Measurements from ENCODE around the gene PSMD5. TPM values are rescaled to one million over a fixed set of nuclear protein-coding genes. Genes with fewer than 3 reads are reported as not detected.

The PSMD5 gene
- total RNA-seq, 1 experiment from 2014 or later: 86.4 TPM

DNA sequence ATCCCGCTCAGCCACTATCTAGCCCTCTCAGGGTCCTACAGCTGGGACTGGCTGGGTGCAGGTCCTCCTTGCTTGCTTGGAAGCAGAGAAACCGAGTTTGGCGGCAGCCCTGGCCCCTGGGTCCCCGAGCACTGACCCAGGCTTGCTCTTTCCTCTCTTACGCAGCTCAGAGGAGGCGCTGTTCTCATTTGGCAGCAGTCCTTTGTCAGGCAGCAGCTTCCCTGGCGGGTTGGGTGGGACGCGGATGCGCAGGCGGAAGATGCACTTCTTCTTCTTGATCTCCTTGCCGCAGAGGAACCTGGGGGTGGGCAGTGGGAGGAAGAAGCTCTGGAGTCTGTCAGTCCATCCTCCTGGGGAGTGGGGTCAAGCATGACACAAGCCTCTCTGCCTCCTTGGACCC is 19.7 kb upstream of the PSMD5 start:
- POLR2A ChIA-PET (ENCODE audit: unreplicated experiment): no interaction called here
- H3K9me2 ChIP-seq (ENCODE audit: insufficient read depth): no peaks in the 10 kb centered on the region
- no TSS peak for BruUV-seq (replicated peaks)
- H3F3A ChIP-seq (ENCODE audit: insufficient read depth, low read depth): no peaks in the 10 kb centered on the region
- TF ChIP-seq EZH2 (IDR thresholded peaks at IDR 0.05; ENCODE audit: low read depth): no peak
- TF ChIP-seq, protein P1, sequence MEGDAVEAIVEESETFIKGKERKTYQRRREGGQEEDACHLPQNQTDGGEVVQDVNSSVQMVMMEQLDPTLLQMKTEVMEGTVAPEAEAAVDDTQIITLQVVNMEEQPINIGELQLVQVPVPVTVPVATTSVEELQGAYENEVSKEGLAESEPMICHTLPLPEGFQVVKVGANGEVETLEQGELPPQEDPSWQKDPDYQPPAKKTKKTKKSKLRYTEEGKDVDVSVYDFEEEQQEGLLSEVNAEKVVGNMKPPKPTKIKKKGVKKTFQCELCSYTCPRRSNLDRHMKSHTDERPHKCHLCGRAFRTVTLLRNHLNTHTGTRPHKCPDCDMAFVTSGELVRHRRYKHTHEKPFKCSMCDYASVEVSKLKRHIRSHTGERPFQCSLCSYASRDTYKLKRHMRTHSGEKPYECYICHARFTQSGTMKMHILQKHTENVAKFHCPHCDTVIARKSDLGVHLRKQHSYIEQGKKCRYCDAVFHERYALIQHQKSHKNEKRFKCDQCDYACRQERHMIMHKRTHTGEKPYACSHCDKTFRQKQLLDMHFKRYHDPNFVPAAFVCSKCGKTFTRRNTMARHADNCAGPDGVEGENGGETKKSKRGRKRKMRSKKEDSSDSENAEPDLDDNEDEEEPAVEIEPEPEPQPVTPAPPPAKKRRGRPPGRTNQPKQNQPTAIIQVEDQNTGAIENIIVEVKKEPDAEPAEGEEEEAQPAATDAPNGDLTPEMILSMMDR (conservative IDR thresholded peaks at IDR 0.05): no peak
- no peaks in the 10 kb centered on the region for H3K9me3 ChIP-seq (ENCODE audit: insufficient read depth, low read depth)
- no peaks in the 10 kb centered on the region for H3K36me3 ChIP-seq (ENCODE audit: low read depth)
- intact Hi-C loops (cut with micrococcal nuclease; ENCODE audit: unreplicated experiment): no loop called here
- H3K79me2 ChIP-seq (ENCODE audit: low read depth): no peaks in the 10 kb centered on the region
- H3K4me1 ChIP-seq (replicated peaks; ENCODE audit: insufficient read depth): no peaks in the 10 kb centered on the region
- H3K27ac ChIP-seq: no peak overlapping the region
- H4K20me1 ChIP-seq (ENCODE audit: insufficient read depth): no peaks in the 10 kb centered on the region
- H2AFZ ChIP-seq: no peak overlapping the region
- H3K4me3 ChIP-seq: no peak overlapping the region
- no peak for DNase-seq
- no peak overlapping the region for H3K4me2 ChIP-seq
- CTCF ChIA-PET: no interaction called here
- H3K27me3 ChIP-seq (ENCODE audit: insufficient read depth, low read depth): no peaks in the 10 kb centered on the region

DNA sequence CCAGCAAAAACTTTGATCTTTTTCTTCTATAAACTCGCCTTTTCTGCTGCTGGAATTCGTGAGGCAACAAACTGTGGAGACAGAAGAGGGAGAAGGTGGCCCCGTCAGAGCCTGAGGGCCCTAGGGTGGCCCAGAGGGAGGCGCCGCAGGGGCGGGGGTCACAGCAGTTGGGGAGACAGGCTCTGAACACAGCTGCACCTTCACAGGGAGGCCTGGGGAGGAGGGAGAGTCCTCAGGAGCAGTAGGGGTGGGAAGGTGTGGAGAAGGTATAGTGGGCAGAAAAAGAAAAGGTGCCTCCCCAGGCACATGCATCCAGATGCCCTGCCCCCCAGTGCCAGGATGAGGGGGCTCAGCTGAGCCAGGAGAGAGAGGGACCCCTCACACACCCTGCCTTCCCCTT is 19.2 kb upstream of the PSMD5 start:
- H3K4me2 ChIP-seq: no peak overlapping the region
- H3K4me1 ChIP-seq (replicated peaks; ENCODE audit: insufficient read depth): no peaks in the 10 kb centered on the region
- CTCF ChIA-PET: no interaction called here
- no peaks in the 10 kb centered on the region for H3K27me3 ChIP-seq (ENCODE audit: insufficient read depth, low read depth)
- POLR2A ChIA-PET (ENCODE audit: unreplicated experiment): no interaction called here
- H2AFZ ChIP-seq: no peak overlapping the region
- no peak for DNase-seq
- no peak for TF ChIP-seq EZH2 (IDR thresholded peaks at IDR 0.05; ENCODE audit: low read depth)
- TF ChIP-seq, protein P1 (conservative IDR thresholded peaks at IDR 0.05): no peak
- no peaks in the 10 kb centered on the region for H3F3A ChIP-seq (ENCODE audit: insufficient read depth, low read depth)
- H3K79me2 ChIP-seq (ENCODE audit: low read depth): no peaks in the 10 kb centered on the region
- no peaks in the 10 kb centered on the region for H4K20me1 ChIP-seq (ENCODE audit: insufficient read depth)
- H3K27ac ChIP-seq: no peak overlapping the region
- H3K9me3 ChIP-seq (ENCODE audit: insufficient read depth, low read depth): no peaks in the 10 kb centered on the region
- BruUV-seq (replicated peaks): no TSS peak
- H3K4me3 ChIP-seq: no peak overlapping the region
- intact Hi-C loops (cut with micrococcal nuclease; ENCODE audit: unreplicated experiment): no loop called here
- no peaks in the 10 kb centered on the region for H3K36me3 ChIP-seq (ENCODE audit: low read depth)
- H3K9me2 ChIP-seq (ENCODE audit: insufficient read depth): no peaks in the 10 kb centered on the region

DNA sequence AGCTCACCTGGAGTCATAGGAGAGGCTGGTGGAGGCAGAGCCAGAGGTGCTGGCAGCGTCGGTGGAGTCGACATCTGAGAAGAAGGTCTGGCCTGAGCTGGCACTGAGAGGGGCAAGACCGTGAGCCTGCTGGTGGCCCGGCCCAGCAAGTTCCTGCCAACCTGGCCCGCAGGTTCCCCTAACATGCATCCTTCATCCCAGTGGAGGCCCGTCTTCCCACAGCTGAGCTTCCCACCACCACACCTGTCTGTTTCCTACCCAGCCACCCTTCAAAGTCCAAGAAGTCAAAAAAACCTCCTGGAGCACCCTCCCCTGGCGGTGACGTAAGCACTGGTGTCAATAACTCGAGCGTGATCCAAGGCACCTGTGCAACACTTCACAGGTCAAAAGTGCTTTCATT is 17.4 kb upstream of the PSMD5 start:
- DNase-seq: no peak
- H2AFZ ChIP-seq: no peak overlapping the region
- no TSS peak for BruUV-seq (replicated peaks)
- peaks cover 5% of the 10 kb centered on the region; the same call in 1 of the 2 replicates for H3F3A ChIP-seq (ENCODE audit: insufficient read depth, low read depth)
- H3K36me3 ChIP-seq (ENCODE audit: low read depth): no peaks in the 10 kb centered on the region
- ChIA-PET CTCF (no interaction called here), POLR2A (ENCODE audit: unreplicated experiment) (interaction anchor here (0.6 kb wide), 1 partner anchor 812 kb away, joined by 4 read pairs; no protein-coding TSS in a partner anchor)
- no peaks in the 10 kb centered on the region for H3K9me2 ChIP-seq (ENCODE audit: insufficient read depth)
- H3K4me3 ChIP-seq: no peak overlapping the region
- no peaks in the 10 kb centered on the region for H3K9me3 ChIP-seq (ENCODE audit: insufficient read depth, low read depth)
- H3K4me2 ChIP-seq: no peak overlapping the region
- no peak overlapping the region for H3K27ac ChIP-seq
- intact Hi-C loops (cut with micrococcal nuclease; ENCODE audit: unreplicated experiment): no loop called here
- H4K20me1 ChIP-seq (ENCODE audit: insufficient read depth): no peaks in the 10 kb centered on the region
- no peak for TF ChIP-seq EZH2 (IDR thresholded peaks at IDR 0.05; ENCODE audit: low read depth)
- TF ChIP-seq, protein P1 (conservative IDR thresholded peaks at IDR 0.05): no peak
- H3K4me1 ChIP-seq (replicated peaks; ENCODE audit: insufficient read depth): no peaks in the 10 kb centered on the region
- no peaks in the 10 kb centered on the region for H3K79me2 ChIP-seq (ENCODE audit: low read depth)
- no peaks in the 10 kb centered on the region for H3K27me3 ChIP-seq (ENCODE audit: insufficient read depth, low read depth)

All from PC-9 (cell line).